Trophoblast cell (in vitro differentiated cells and primary cell): ENCODE results near the gene HMGCLL1.

Source experiments
- DNase-seq, 2 donors: peaks; one replicate each; pipeline ENCODE4 v3.0.0-alpha.2; 2016
- H2AFZ ChIP-seq: 2 replicates; pipeline ENCODE4 v1.6.1; 2013; ENCODE audit warnings: low read length, moderate library complexity, mild to moderate bottlenecking; ENCODE audit not compliant: insufficient read depth, poor library complexity
- H2AK5ac ChIP-seq: 2 replicates; pipeline ENCODE4 v1.6.1; 2013; ENCODE audit warnings: mild to moderate bottlenecking, low read length
- H2BK120ac ChIP-seq: 2 replicates; pipeline ENCODE4 v1.6.1; 2013; ENCODE audit warnings: low read length, mild to moderate bottlenecking, moderate library complexity; ENCODE audit not compliant: insufficient read depth, poor library complexity
- H2BK12ac ChIP-seq: 2 replicates; pipeline ENCODE4 v1.6.1; 2013; ENCODE audit warnings: mild to moderate bottlenecking, low read length, moderate library complexity
- H2BK5ac ChIP-seq: 2 replicates; pipeline ENCODE4 v1.6.1; 2013; ENCODE audit warnings: low read length, low read depth, moderate library complexity, mild to moderate bottlenecking; ENCODE audit not compliant: poor library complexity
- H3K14ac ChIP-seq: 2 replicates; pipeline ENCODE4 v1.6.1; 2013; ENCODE audit warnings: mild to moderate bottlenecking, low read length
- H3K18ac ChIP-seq: 2 replicates; pipeline ENCODE4 v1.6.1; 2013; ENCODE audit warnings: mild to moderate bottlenecking, low read length
- H3K23ac ChIP-seq: 2 replicates; pipeline ENCODE4 v1.6.1; 2013; ENCODE audit warnings: low read length
- H3K27ac ChIP-seq: 2 replicates; pipeline ENCODE4 v1.5.1; 2013; ENCODE audit warnings: low read depth, mild to moderate bottlenecking, inconsistent platforms, low read length, moderate library complexity
- H3K27me3 ChIP-seq: 2 replicates; pipeline ENCODE4 v1.6.1; 2013; ENCODE audit warnings: inconsistent platforms, mild to moderate bottlenecking, low read length, moderate library complexity; ENCODE audit not compliant: insufficient read depth
- H3K36me3 ChIP-seq, 2 experiments: 1 replicate in 1 of 2; 2 replicates in 1 of 2; pipeline ENCODE4 v1.6.1; 2013; ENCODE audit warnings: low read length in 2 of 2, mild to moderate bottlenecking in 2 of 2, moderate library complexity in 1 of 2; ENCODE audit not compliant: insufficient read depth in 2 of 2, control insufficient read depth in 1 of 2
- H3K4ac ChIP-seq: 2 replicates; pipeline ENCODE4 v1.6.1; 2013; ENCODE audit warnings: low read depth, mild to moderate bottlenecking, low read length, moderate library complexity
- H3K4me1 ChIP-seq, 2 experiments: 1 replicate in 1 of 2; 2 replicates in 1 of 2; pipeline ENCODE4 v1.6.1; 2013; ENCODE audit warnings: low read length in 2 of 2, mild to moderate bottlenecking in 2 of 2, moderate library complexity in 1 of 2; ENCODE audit not compliant: insufficient read depth in 2 of 2, control insufficient read depth in 1 of 2
- H3K4me2 ChIP-seq: 2 replicates; pipeline ENCODE4 v1.6.1; 2013; ENCODE audit warnings: inconsistent platforms, mild to moderate bottlenecking, low read length, moderate library complexity
- H3K4me3 ChIP-seq: 2 replicates; pipeline ENCODE4 v1.5.1; 2013; ENCODE audit warnings: mild to moderate bottlenecking, low read depth, low read length, inconsistent platforms
- H3K79me1 ChIP-seq: one replicate; pipeline ENCODE4 v1.6.1; 2013; ENCODE audit warnings: low read length
- H3K79me2 ChIP-seq: 2 replicates; pipeline ENCODE4 v1.6.1; 2013; ENCODE audit warnings: low read length, mild to moderate bottlenecking; ENCODE audit not compliant: control insufficient read depth, insufficient read depth, poor library complexity
- H3K9ac ChIP-seq: 2 replicates; pipeline ENCODE4 v1.6.1; 2013; ENCODE audit warnings: mild to moderate bottlenecking, low read length
- H3K9me3 ChIP-seq: 2 replicates; pipeline ENCODE4 v1.6.1; 2013; ENCODE audit warnings: low read depth, mild to moderate bottlenecking, control low read depth, inconsistent platforms, low read length; ENCODE audit not compliant: insufficient read depth
- H4K12ac ChIP-seq: 2 replicates; pipeline ENCODE4 v1.6.1; 2013; ENCODE audit warnings: low read depth, mild to moderate bottlenecking, low read length, moderate library complexity
- H4K8ac ChIP-seq: 2 replicates; pipeline ENCODE4 v1.6.1; 2013; ENCODE audit warnings: low read depth, mild to moderate bottlenecking, low read length, moderate library complexity
- H4K91ac ChIP-seq: one replicate; pipeline ENCODE4 v1.6.1; 2013; ENCODE audit warnings: low read depth, mild to moderate bottlenecking, low read length, moderate library complexity
- WGBS: extraction: QIAGEN DNeasy Blood & Tissue Kit; methylation state at CpG from one replicate; pipeline ENCODE4 v1.1.7; 2013; ENCODE audit warnings: missing lambda C conversion rate; ENCODE audit not compliant: insufficient read length, insufficient coverage; ENCODE audit errors: extremely low coverage; 5-methylcytosine and 5-hydroxymethylcytosine counted together

The HMGCLL1 gene

GRCh38 chr6:55450005-55450404 lies 129.0 kb downstream of the HMGCLL1 start:
- Histone ChIP-seq H3K79me2 (no peaks in the 10 kb centered on the region), H2BK120ac (no peak overlapping the region), H3K18ac (no peak overlapping the region), H3K36me3 (no peaks in the 10 kb centered on the region), H3K9ac (no peak overlapping the region), H2AK5ac (no peak overlapping the region), H3K23ac (no peak overlapping the region), H3K14ac (no peak overlapping the region), H3K27ac (no peak overlapping the region), H2BK12ac (no peak overlapping the region), H2BK5ac (no peak overlapping the region), H3K9me3 (no peaks in the 10 kb centered on the region), H4K12ac (no peak overlapping the region), H3K4me1 (no peaks in the 10 kb centered on the region), H2AFZ (no peak overlapping the region), H4K91ac (no peak overlapping the region), H3K27me3 (no peaks in the 10 kb centered on the region), H3K4me3 (no peak overlapping the region), H3K4ac (no peak overlapping the region), H3K4me2 (no peak overlapping the region), H3K79me1 (no peaks in the 10 kb centered on the region), H4K8ac (no peak overlapping the region)
- no peak for DNase-seq
- no CpG with 5 or more reads among the region's 2 CpGs for WGBS

- Histone ChIP-seq H3K79me1 (no peaks in the 10 kb centered on the region), H3K18ac (no peak overlapping the region), H3K4me1 (no peaks in the 10 kb centered on the region), H3K23ac (no peak overlapping the region), H3K27ac (no peak overlapping the region), H4K91ac (no peak overlapping the region), H3K9ac (no peak overlapping the region), H2BK120ac (no peak overlapping the region), H2BK12ac (no peak overlapping the region), H2BK5ac (no peak overlapping the region), H3K4me2 (no peak overlapping the region), H3K4ac (no peak overlapping the region), H2AK5ac (no peak overlapping the region), H3K4me3 (no peak overlapping the region), H3K27me3 (no peaks in the 10 kb centered on the region), H4K8ac (no peak overlapping the region), H4K12ac (no peak overlapping the region), H3K14ac (no peak overlapping the region), H3K79me2 (no peaks in the 10 kb centered on the region), H3K9me3 (no peaks in the 10 kb centered on the region), H2AFZ (no peak overlapping the region), H3K36me3 (no peaks in the 10 kb centered on the region)
- no CpG with 5 or more reads among the region's 3 CpGs for whole genome bisulfite sequencing
- no peak for DNase-seq
Observed at GRCh38 chr6:55449225-55449624, 129.8 kb downstream of the HMGCLL1 start.

GRCh38 chr6:55448451-55448850 lies 130.5 kb downstream of the HMGCLL1 start:
- Histone ChIP-seq H4K12ac (no peak overlapping the region), H3K23ac (no peak overlapping the region), H3K4me1 (no peaks in the 10 kb centered on the region), H2BK120ac (no peak overlapping the region), H2AFZ (no peak overlapping the region), H3K4me3 (no peak overlapping the region), H3K9me3 (no peaks in the 10 kb centered on the region), H2BK12ac (no peak overlapping the region), H3K79me2 (no peaks in the 10 kb centered on the region), H4K8ac (no peak overlapping the region), H3K79me1 (no peaks in the 10 kb centered on the region), H3K4ac (no peak overlapping the region), H3K27me3 (no peaks in the 10 kb centered on the region), H3K27ac (no peak overlapping the region), H2AK5ac (no peak overlapping the region), H3K36me3 (no peaks in the 10 kb centered on the region), H3K4me2 (no peak overlapping the region), H2BK5ac (no peak overlapping the region), H3K18ac (no peak overlapping the region), H3K14ac (no peak overlapping the region), H3K9ac (no peak overlapping the region), H4K91ac (no peak overlapping the region)
- DNase-seq = peak in 1 of 2 donors; percentile 25

- H3K14ac ChIP-seq = no peak overlapping the region
- H3K79me2 ChIP-seq = no peaks in the 10 kb centered on the region
- no peak overlapping the region for H2BK12ac ChIP-seq
- H3K4me1 ChIP-seq = peaks cover 0 to 2% of the 10 kb centered on the region in 2 experiments
- no peak overlapping the region for H4K8ac ChIP-seq
- H2AFZ ChIP-seq = no peak overlapping the region
- no peaks in the 10 kb centered on the region for H3K36me3 ChIP-seq
- H4K12ac ChIP-seq = no peak overlapping the region
- no peak overlapping the region for H3K23ac ChIP-seq
- H3K27ac ChIP-seq = no peak overlapping the region
- no peak overlapping the region for H3K4me2 ChIP-seq
- DNase-seq = no peak
- H2AK5ac ChIP-seq = no peak overlapping the region
- H3K79me1 ChIP-seq = no peaks in the 10 kb centered on the region
- H2BK5ac ChIP-seq = no peak overlapping the region
- no peaks in the 10 kb centered on the region for H3K27me3 ChIP-seq
- WGBS = no CpG with 5 or more reads among the region's 3 CpGs
- H3K4me3 ChIP-seq = no peak overlapping the region
- no peak overlapping the region for H2BK120ac ChIP-seq
- no peak overlapping the region for H3K18ac ChIP-seq
- H3K9me3 ChIP-seq = no peaks in the 10 kb centered on the region
- no peak overlapping the region for H4K91ac ChIP-seq
- no peak overlapping the region for H3K9ac ChIP-seq
- no peak overlapping the region for H3K4ac ChIP-seq
Observed at GRCh38 chr6:55447891-55448290, 131.1 kb downstream of the HMGCLL1 start.
